Fibroblast of villous mesenchyme (primary cell): Measurements from ENCODE around the gene RNF186. TPM values are rescaled to one million over a fixed set of nuclear protein-coding genes. Genes with fewer than 3 reads are reported as not detected.
"Not testable (repeated sequence)": the region's sequence is repeated elsewhere in the genome, so short reads cannot be mapped to it uniquely, and the experiment has no call there.

Experiments used
- DNase-seq: peaks from one replicate; pipeline ENCODE4 v3.0.0-alpha.2; 2010; ENCODE audit warnings: low read depth
- H3K4me3 ChIP-seq: 2 replicates; pipeline ENCODE4 v1.5.1; 2011; ENCODE audit warnings: low read depth, mild to moderate bottlenecking, low read length
- CTCF ChIP-seq: IDR thresholded peaks from 2 replicates; pipeline ENCODE4 v1.5.1; 2012; ENCODE audit warnings: low read depth, mild to moderate bottlenecking, low read length; ENCODE audit not compliant: insufficient read depth
- total RNA-seq: library from RNA; depleted of rRNA; stranded (reverse); fragments of >200 nt; gene quantifications from 2 replicates; pipeline ENCODE4 v1.2.3, GENCODE V29; 2012

The RNF186 gene
- total RNA-seq, 1 donor, result not detected

DNA sequence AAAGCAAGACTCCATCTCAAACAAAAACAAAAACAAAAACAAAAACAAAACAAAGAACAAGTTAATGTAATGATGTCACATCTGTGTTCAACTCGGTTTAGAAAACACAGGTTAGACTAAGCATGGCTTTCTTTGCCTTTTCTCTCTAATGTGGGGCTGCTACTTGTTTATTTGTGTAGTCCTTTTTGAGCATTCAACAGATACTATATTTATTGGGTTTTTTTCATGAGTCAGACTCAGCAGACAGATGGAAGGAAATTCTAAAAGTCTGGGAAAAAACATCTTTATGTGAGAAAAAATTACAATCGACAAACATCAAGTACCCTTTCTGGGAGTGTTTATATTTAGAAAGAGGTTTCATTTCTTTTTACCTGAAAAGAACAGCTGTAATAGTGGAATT is 44.8 kb upstream of the RNF186 start:
- TF ChIP-seq CTCF, result no peak
- DNase-seq, result no peak
- no peak overlapping the region for H3K4me3 ChIP-seq

- no peak for DNase-seq
- no peak for TF ChIP-seq CTCF
- H3K4me3 ChIP-seq, result no peak overlapping the region
Measured at GRCh38 chr1:19858893-19859292, 43.8 kb upstream of the RNF186 start.

- no peak for TF ChIP-seq CTCF
- no peak for DNase-seq
- H3K4me3 ChIP-seq, result no peak overlapping the region
Measured at GRCh38 chr1:19854866-19855265, 39.8 kb upstream of the RNF186 start.

DNA sequence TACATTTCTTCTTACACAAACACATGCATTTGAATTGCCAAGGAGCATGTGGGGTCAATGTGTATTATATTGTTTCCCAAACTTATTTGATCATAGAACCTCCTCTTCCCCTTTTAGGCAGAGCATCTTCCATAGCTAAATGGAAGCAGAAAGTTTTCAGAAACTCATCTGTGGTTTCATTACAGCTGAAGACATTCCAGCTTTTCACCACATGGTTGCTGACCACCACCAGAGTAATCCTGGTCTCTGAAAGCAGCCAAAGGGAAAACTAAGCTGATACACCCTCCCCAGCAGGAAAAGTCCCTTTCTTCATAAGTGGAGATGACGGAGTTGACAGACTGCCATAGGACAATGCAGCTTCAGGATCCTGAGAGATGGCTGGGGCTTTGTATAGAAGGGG is 37.0 kb upstream of the RNF186 start:
- DNase-seq, result peak; percentile 32
- H3K4me3 ChIP-seq, result no peak overlapping the region
- no peak for TF ChIP-seq CTCF

- TF ChIP-seq CTCF, result no peak
- no peak overlapping the region for H3K4me3 ChIP-seq
Measured at GRCh38 chr1:19850214-19850613, 35.1 kb upstream of the RNF186 start.

DNA sequence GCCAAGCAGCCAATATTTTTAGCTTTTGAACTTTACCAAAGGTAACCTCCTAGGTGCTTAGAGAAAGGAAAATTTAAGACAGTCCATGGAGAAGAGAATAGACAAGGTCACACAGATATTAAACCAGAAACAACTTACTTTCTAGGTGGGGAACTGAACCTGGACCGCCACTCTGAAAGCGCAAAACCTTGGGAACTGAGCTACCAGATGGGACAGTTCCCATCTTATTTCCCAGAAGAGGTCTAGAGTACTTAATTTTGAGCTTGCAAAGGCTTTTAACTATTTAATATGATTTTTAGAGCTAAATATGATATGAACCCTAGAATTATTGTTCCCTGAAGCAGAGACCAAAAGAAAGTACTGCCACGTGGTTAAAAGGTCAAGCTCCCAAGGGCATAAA is 34.2 kb upstream of the RNF186 start:
- not testable (repeated sequence) for H3K4me3 ChIP-seq, DNase-seq

More at GRCh38 chr1:19850214-19850613, 35.1 kb upstream of the RNF186 start:
- no peak for DNase-seq

GRCh38 chr1:19847334-19847733 is 32.3 kb upstream of the RNF186 start:
- not testable (repeated sequence) for DNase-seq, H3K4me3 ChIP-seq

DNA sequence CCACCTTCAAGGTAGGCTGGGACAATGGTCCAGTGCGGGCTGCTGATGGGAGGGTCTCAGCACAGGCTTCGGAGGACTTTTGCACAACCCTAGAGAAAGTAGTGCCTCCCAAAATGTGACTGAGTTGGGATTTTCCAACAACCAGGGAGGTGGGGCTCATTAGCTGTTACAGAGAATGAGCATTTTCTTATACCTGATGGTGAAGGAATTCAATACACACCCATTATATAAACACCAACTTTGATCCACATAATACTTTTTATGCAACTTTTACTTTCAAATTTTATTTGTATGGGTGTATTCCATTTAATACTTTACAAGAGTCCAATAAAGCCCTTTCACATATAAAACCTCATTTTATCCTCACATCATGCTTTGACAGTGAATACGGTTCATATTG is 31.3 kb upstream of the RNF186 start:
- DNase-seq, result no peak
- no peak overlapping the region for H3K4me3 ChIP-seq
- TF ChIP-seq CTCF, result no peak
